ENCODE data around the gene ATXN3L.

The ATXN3L gene

GRCh38 chrX:13293700-13294099 is 26.2 kb downstream of the ATXN3L start:
- H3K36me3 Mint-ChIP-seq (ENCODE audit: insufficient read depth), result peaks cover 3% of the 10 kb centered on the region
- no peaks in the 10 kb centered on the region for H3K4me1 Mint-ChIP-seq (ENCODE audit: low read depth in 2 of 2)
- H3K4me3 Mint-ChIP-seq, result no peak overlapping the region
- no peaks in the 10 kb centered on the region for H3K27me3 Mint-ChIP-seq
- ATAC-seq (replicated peaks) (no peak), DNase-seq (no peak)
- no peaks in the 10 kb centered on the region for H3K9me3 Mint-ChIP-seq
- H3K27ac Mint-ChIP-seq, result no peak overlapping the region

DNA sequence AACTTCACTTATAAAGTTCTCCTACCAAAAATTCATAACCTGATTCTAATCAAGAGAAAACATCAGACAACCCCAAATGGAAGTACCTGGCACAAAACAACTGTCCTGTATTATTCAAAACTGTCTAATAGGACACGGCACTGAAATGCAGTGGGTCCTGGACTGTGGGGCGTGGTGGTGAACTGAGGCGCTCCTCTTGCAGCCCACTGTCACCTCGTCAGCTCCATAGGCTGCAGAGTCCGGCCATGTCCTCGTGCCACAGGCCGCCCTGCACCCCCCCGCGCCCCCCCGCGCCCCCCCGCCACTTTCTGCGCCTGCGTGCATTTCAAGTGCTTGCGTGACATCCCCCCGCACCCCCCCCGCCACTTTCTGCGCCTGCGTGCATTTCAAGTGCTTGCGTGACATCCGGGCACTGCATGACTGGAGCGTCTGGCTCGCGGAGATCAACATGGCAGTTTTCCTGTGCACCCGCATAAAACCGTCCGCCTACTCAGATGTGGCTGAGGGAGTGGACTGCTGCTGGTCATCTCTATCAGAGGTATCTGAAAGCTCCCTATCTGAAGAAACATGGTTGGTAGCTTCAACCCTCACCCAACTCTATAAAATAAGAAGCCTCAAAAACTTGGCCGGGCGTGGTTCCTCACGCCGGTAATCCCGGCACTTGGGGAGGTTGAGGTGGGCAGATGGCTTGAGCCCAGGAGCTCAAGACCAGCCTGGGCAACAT is 28.8 kb downstream of the ATXN3L start:
- H3K27me3 Mint-ChIP-seq, result no peaks in the 10 kb centered on the region
- peaks cover 3% of the 10 kb centered on the region for H3K36me3 Mint-ChIP-seq (ENCODE audit: insufficient read depth)
- no peak for DNase-seq
- H3K9me3 Mint-ChIP-seq, result no peaks in the 10 kb centered on the region
- H3K4me1 Mint-ChIP-seq (ENCODE audit: low read depth in 2 of 2), result no peaks in the 10 kb centered on the region
- H3K27ac Mint-ChIP-seq, result no peak overlapping the region
- no peak for ATAC-seq (replicated peaks)
- no peak overlapping the region for H3K4me3 Mint-ChIP-seq

GRCh38 chrX:13288671-13289070 is 31.2 kb downstream of the ATXN3L start:
- H3K27ac Mint-ChIP-seq, result no peak overlapping the region
- no peaks in the 10 kb centered on the region for H3K9me3 Mint-ChIP-seq
- DNase-seq, result no peak
- no peak for ATAC-seq (replicated peaks)
- no peaks in the 10 kb centered on the region for H3K27me3 Mint-ChIP-seq
- no peaks in the 10 kb centered on the region for H3K4me1 Mint-ChIP-seq (ENCODE audit: low read depth in 2 of 2)
- peaks cover under 1% of the 10 kb centered on the region for H3K36me3 Mint-ChIP-seq (ENCODE audit: insufficient read depth)
- no peak overlapping the region for H3K4me3 Mint-ChIP-seq

GRCh38 chrX:13287816-13288215 is 32.0 kb downstream of the ATXN3L start:
- no peaks in the 10 kb centered on the region for H3K4me1 Mint-ChIP-seq (ENCODE audit: low read depth in 2 of 2)
- no peak for DNase-seq
- H3K9me3 Mint-ChIP-seq, result no peaks in the 10 kb centered on the region
- H3K27me3 Mint-ChIP-seq, result no peaks in the 10 kb centered on the region
- H3K4me3 Mint-ChIP-seq, result no peak overlapping the region
- no peak for ATAC-seq (replicated peaks)
- H3K36me3 Mint-ChIP-seq (ENCODE audit: insufficient read depth), result no peaks in the 10 kb centered on the region
- no peak overlapping the region for H3K27ac Mint-ChIP-seq

DNA sequence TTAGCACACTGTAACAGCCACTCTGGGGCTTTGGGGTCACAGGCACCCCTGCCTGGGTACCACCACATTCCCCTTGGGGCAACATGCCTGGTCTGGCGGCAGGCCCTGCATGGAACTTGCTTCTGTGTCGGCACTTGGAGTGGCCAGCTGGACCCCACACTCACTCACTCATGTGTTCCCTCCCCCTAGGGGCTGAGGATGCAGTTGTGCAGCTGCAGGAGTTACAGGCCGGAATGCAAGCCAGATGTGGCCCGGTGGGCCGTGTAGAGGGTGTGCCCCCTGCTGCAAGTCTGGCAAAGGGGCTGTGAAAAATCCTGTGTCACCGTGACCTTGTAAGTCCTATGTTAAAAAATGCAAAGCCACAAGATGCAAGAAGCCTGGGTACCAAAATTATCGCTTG is 34.2 kb downstream of the ATXN3L start:
- no peak for ATAC-seq (replicated peaks)
- no peaks in the 10 kb centered on the region for H3K36me3 Mint-ChIP-seq (ENCODE audit: insufficient read depth)
- H3K27me3 Mint-ChIP-seq, result no peaks in the 10 kb centered on the region
- H3K4me3 Mint-ChIP-seq, result no peak overlapping the region
- H3K4me1 Mint-ChIP-seq (ENCODE audit: low read depth in 2 of 2), result no peaks in the 10 kb centered on the region
- no peak overlapping the region for H3K27ac Mint-ChIP-seq
- H3K9me3 Mint-ChIP-seq, result no peaks in the 10 kb centered on the region
- DNase-seq, result no peak

- Mint-ChIP-seq H3K9me3 (no peaks in the 10 kb centered on the region), H3K27ac (no peak overlapping the region), H3K4me3 (no peak overlapping the region), H3K27me3 (no peaks in the 10 kb centered on the region), H3K4me1 (ENCODE audit: low read depth in 2 of 2) (no peaks in the 10 kb centered on the region), H3K36me3 (ENCODE audit: insufficient read depth) (no peaks in the 10 kb centered on the region)
- DNase-seq (no peak), ATAC-seq (replicated peaks) (no peak)
Observed at GRCh38 chrX:13285229-13285628, 34.6 kb downstream of the ATXN3L start.

DNA sequence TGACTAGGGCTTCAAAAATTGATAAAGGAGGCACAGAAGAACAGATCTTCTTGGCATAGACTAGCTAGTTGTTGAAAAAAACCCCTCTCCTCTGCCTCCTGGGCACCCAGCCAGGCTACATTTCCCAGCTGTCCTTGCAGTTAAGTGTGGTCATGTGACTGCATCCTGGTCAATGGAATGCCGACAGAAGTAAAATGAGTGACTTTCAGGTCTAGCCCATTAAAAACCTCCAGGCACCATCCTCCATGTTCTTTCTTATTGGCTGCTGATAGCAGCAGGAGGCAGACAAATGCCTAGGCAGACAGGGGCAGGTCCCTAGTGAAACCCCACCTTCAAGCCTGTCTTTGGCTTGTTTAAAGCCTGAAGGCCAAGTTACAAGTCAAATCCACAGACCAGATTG is 35.3 kb downstream of the ATXN3L start:
- Mint-ChIP-seq H3K36me3 (ENCODE audit: insufficient read depth) (no peaks in the 10 kb centered on the region), H3K27ac (no peak overlapping the region), H3K27me3 (no peaks in the 10 kb centered on the region), H3K9me3 (no peaks in the 10 kb centered on the region), H3K4me3 (no peak overlapping the region), H3K4me1 (ENCODE audit: low read depth in 2 of 2) (no peaks in the 10 kb centered on the region)
- DNase-seq (no peak), ATAC-seq (replicated peaks) (no peak)

DNA sequence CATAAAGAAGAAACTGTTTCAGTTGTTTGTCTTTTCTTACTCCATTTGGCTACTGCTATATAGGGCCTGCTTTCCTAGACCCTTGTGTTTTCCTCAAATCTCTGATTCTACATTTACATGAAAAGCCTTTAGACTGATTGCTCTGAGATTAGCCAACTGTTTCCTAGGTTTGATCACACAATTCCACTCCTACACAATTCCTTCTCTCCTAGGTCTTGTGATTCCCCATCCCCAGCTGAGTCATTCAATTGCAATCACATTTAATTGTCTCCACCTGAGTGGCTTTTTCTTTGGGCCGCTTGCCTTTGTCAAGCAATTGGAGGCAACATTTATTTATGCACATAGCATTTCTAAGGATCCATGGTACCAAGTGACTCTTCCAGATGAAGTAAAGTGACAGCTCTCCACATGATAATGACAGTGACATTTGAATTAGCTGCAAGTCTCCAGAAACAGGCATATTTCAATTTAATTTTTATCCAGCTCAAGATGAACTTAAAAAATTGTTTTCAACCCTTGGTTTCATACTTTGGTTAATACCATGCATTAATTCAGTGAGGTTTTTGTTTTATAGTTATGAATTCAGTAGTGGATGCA is 35.8 kb downstream of the ATXN3L start:
- Mint-ChIP-seq H3K27ac (no peak overlapping the region), H3K4me1 (ENCODE audit: low read depth in 2 of 2) (no peaks in the 10 kb centered on the region), H3K36me3 (ENCODE audit: insufficient read depth) (no peaks in the 10 kb centered on the region), H3K4me3 (no peak overlapping the region), H3K27me3 (no peaks in the 10 kb centered on the region), H3K9me3 (no peaks in the 10 kb centered on the region)
- DNase-seq (no peak), ATAC-seq (replicated peaks) (no peak)

DNA sequence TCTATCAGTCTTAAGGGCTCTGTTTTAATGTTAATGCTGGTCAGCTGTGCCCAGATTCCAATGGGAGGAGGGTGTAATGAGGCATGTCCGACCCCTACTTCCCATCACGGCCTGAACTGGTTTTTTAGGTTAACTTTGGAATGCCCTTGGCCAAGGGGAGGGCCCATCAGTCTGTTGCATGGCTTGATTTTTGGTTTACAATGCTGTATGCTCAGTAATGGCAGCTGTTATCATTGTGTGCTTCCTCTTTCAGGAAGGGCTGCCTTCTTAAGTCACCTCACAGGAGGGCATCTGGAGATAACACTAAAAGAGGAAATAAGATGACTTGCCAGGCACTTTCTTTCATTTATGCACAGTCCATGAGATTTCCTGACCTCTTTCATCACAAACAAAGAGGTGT is 36.3 kb downstream of the ATXN3L start:
- Mint-ChIP-seq H3K4me1 (ENCODE audit: low read depth in 2 of 2) (no peaks in the 10 kb centered on the region), H3K4me3 (no peak overlapping the region), H3K27ac (no peak overlapping the region), H3K27me3 (no peaks in the 10 kb centered on the region), H3K36me3 (ENCODE audit: insufficient read depth) (no peaks in the 10 kb centered on the region), H3K9me3 (no peaks in the 10 kb centered on the region)
- no peak for ATAC-seq (replicated peaks)
- no peak for DNase-seq

DNA sequence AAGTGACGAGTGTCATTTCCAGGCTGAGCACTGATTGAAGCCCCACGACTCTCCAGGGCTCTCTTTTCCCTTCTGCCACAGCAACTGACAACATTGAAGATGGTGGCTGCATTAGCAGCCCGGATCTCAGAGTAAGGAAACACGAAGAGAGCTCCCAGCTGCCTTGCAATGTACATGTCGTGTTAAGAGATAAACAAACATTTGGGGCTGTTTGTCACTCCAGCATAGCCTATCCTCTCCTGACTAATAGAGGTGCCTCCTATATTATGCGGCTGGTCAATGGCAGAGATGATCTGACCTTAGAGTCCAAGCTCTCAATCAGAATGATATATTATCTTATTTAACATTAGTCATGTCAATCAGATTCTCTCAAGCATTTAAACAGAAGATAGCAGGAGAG is 38.6 kb downstream of the ATXN3L start:
- H3K27me3 Mint-ChIP-seq, result no peaks in the 10 kb centered on the region
- no peak overlapping the region for H3K4me3 Mint-ChIP-seq
- H3K36me3 Mint-ChIP-seq (ENCODE audit: insufficient read depth), result no peaks in the 10 kb centered on the region
- ATAC-seq (replicated peaks), result no peak
- H3K4me1 Mint-ChIP-seq (ENCODE audit: low read depth in 2 of 2), result no peaks in the 10 kb centered on the region
- H3K27ac Mint-ChIP-seq, result no peak overlapping the region
- no peak for DNase-seq
- no peaks in the 10 kb centered on the region for H3K9me3 Mint-ChIP-seq

GRCh38 chrX:13279279-13280018 is 40.4 kb downstream of the ATXN3L start:
- no peak for DNase-seq
- no peak overlapping the region for H3K4me3 Mint-ChIP-seq
- no peak for ATAC-seq (replicated peaks)
- no peaks in the 10 kb centered on the region for H3K27me3 Mint-ChIP-seq
- no peaks in the 10 kb centered on the region for H3K36me3 Mint-ChIP-seq (ENCODE audit: insufficient read depth)
- no peaks in the 10 kb centered on the region for H3K4me1 Mint-ChIP-seq (ENCODE audit: low read depth in 2 of 2)
- H3K27ac Mint-ChIP-seq, result no peak overlapping the region
- no peaks in the 10 kb centered on the region for H3K9me3 Mint-ChIP-seq

DNA sequence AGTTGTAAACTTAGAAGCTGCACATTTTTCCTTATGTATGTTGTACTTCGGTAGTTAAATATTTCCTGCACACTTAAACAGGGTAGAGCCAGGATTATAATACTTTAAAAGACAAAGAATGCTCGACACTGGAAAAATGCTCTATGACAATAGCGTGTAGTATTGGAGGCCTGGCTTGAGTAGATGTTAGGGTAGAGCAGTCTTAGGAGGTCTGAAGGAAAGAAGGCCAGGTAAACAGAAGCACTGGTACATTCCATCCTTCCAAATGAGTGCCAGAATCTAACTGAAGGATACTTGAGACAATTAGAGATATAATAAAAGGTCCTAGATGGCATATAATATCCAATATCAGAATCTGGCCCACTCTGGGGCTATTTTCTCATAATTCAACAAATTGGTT is 42.3 kb downstream of the ATXN3L start:
- Mint-ChIP-seq H3K4me3 (no peak overlapping the region), H3K27me3 (no peaks in the 10 kb centered on the region), H3K27ac (no peak overlapping the region), H3K36me3 (ENCODE audit: insufficient read depth) (no peaks in the 10 kb centered on the region), H3K4me1 (ENCODE audit: low read depth in 2 of 2) (no peaks in the 10 kb centered on the region), H3K9me3 (no peaks in the 10 kb centered on the region)
- DNase-seq, result no peak
- ATAC-seq (replicated peaks), result no peak

- Mint-ChIP-seq H3K36me3 (ENCODE audit: insufficient read depth) (no peaks in the 10 kb centered on the region), H3K27me3 (no peaks in the 10 kb centered on the region), H3K27ac (no peak overlapping the region), H3K4me3 (no peak overlapping the region), H3K4me1 (ENCODE audit: low read depth in 2 of 2) (no peaks in the 10 kb centered on the region), H3K9me3 (no peaks in the 10 kb centered on the region)
- ATAC-seq (replicated peaks) (no peak), DNase-seq (no peak)
Observed at GRCh38 chrX:13276991-13277390, 42.9 kb downstream of the ATXN3L start.

- H3K9me3 Mint-ChIP-seq, result no peaks in the 10 kb centered on the region
- DNase-seq (no peak), ATAC-seq (replicated peaks) (no peak)
- H3K36me3 Mint-ChIP-seq (ENCODE audit: insufficient read depth), result no peaks in the 10 kb centered on the region
- H3K27ac Mint-ChIP-seq, result no peak overlapping the region
- no peak overlapping the region for H3K4me3 Mint-ChIP-seq
- H3K27me3 Mint-ChIP-seq, result no peaks in the 10 kb centered on the region
- no peaks in the 10 kb centered on the region for H3K4me1 Mint-ChIP-seq (ENCODE audit: low read depth in 2 of 2)
Observed at GRCh38 chrX:13275031-13275430, 44.8 kb downstream of the ATXN3L start.
